B cell (primary cell): ENCODE data around the gene EIF3J. TPM values are rescaled to one million over a fixed set of nuclear protein-coding genes. Genes with fewer than 3 reads are reported as not detected.

Experiments used
- ATAC-seq: fragments of 200-7000 bp; cut with Tn5 transposase; one replicate; pipeline ENCODE4 v1.10.0; 2021; ENCODE audit warnings: low read depth, mild to moderate bottlenecking, moderate number of reproducible peaks, moderate library complexity
- CTCF ChIA-PET: fragments of 350-600 bp; sonication (Branson Sonifier 250); formaldehyde crosslinking; loops from one replicate; lab custom pipeline; 2021; ENCODE audit warnings: antibody characterized with exemption, inconsistent platforms; lab: Charles Lee
- POLR2A ChIA-PET: fragments of 350-600 bp; sonication (Branson Sonifier 250); formaldehyde crosslinking; loops from one replicate; lab custom pipeline; 2021; ENCODE audit warnings: antibody characterized with exemption; lab: Charles Lee
- DNase-seq: peaks from one replicate; pipeline ENCODE4 v3.0.0; 2013
- H2AFZ ChIP-seq: 2 replicates; pipeline ENCODE4 v1.6.1; 2012; ENCODE audit warnings: mild to moderate bottlenecking, low read depth, low read length; ENCODE audit not compliant: insufficient read depth, poor library complexity, severe bottlenecking
- H3K27ac ChIP-seq, 2 donors: 1 replicate in 1 of 2; 2 replicates in 1 of 2; pipeline ENCODE4 v1.5.1; 2012 to 2013; ENCODE audit warnings: low read length in 2 of 2, mild to moderate bottlenecking in 2 of 2, moderate library complexity in 1 of 2
- H3K27me3 ChIP-seq, 4 experiments: fragments of 200-600 bp in 1 of 4; sonication (generic) in 1 of 4; replicated peaks in 1 of 4; 1 replicate in 2 of 4; 2 replicates in 2 of 4; pipeline versions ENCODE4 v1.6.1 to v1.7.0; 2013 to 2016; ENCODE audit warnings: low read length in 3 of 4, mild to moderate bottlenecking in 2 of 4, mixed read lengths in 1 of 4, moderate library complexity in 1 of 4; ENCODE audit not compliant: insufficient read depth in 4 of 4, control insufficient read depth in 3 of 4; ENCODE audit errors: control extremely low read depth in 1 of 4
- H3K36me3 ChIP-seq, 2 experiments: replicated peaks in 1 of 2; 1 replicate in 1 of 2; 2 replicates in 1 of 2; pipeline versions ENCODE4 v1.6.1 to v1.7.1; 2013; ENCODE audit warnings: low read length in 1 of 2; ENCODE audit not compliant: insufficient read depth in 2 of 2, control insufficient read depth in 1 of 2; ENCODE audit errors: control extremely low read depth in 1 of 2, extremely low read depth in 1 of 2
- H3K4me1 ChIP-seq, 2 donors: fragments of 200-600 bp in 1 of 2; sonication (generic) in 1 of 2; 1 replicate in 1 of 2; 2 replicates in 1 of 2; pipeline versions ENCODE4 v1.5.1 to v1.6.1; 2013 to 2017; ENCODE audit warnings: low read length in 2 of 2; ENCODE audit not compliant: control insufficient read depth in 2 of 2, insufficient read depth in 2 of 2
- H3K4me2 ChIP-seq: replicated peaks from 2 replicates; pipeline ENCODE3; 2012; ENCODE audit warnings: mild to moderate bottlenecking, low read depth, low read length; ENCODE audit not compliant: poor library complexity, severe bottlenecking
- H3K4me3 ChIP-seq, 5 experiments: fragments of 200-600 bp in 1 of 5; sonication (generic) in 1 of 5; 1 replicate in 3 of 5; 2 replicates in 2 of 5; pipeline versions ENCODE4 v1.5.1 to v1.7.0; 2011 to 2016; ENCODE audit warnings: low read length in 4 of 5, mild to moderate bottlenecking in 4 of 5, low read depth in 2 of 5, control low read depth in 1 of 5, moderate library complexity in 1 of 5; ENCODE audit not compliant: insufficient read depth in 1 of 5; ENCODE audit errors: control extremely low read depth in 1 of 5, extremely low read depth in 1 of 5
- H3K79me2 ChIP-seq: fragments of 200-600 bp; sonication (generic); one replicate; pipeline ENCODE4 v1.6.0; 2016; ENCODE audit warnings: low read length; ENCODE audit not compliant: control insufficient read depth, insufficient read depth
- H3K9ac ChIP-seq: fragments of 200-600 bp; sonication (generic); 2 replicates; pipeline ENCODE4 v1.6.1; 2017; ENCODE audit warnings: mild to moderate bottlenecking, low read length, moderate library complexity
- H3K9me3 ChIP-seq, 3 donors: one replicate each; pipeline versions ENCODE4 v1.6.1 to v1.7.1; 2013; ENCODE audit warnings: low read length in 2 of 3; ENCODE audit not compliant: control insufficient read depth in 2 of 3, insufficient read depth in 1 of 3; ENCODE audit errors: control extremely low read depth in 1 of 3
- H4K20me1 ChIP-seq: 2 replicates; pipeline ENCODE4 v1.6.0; 2012; ENCODE audit warnings: mild to moderate bottlenecking, low read length; ENCODE audit not compliant: insufficient read depth, control insufficient read depth, poor library complexity, severe bottlenecking
- H3K27ac Mint-ChIP-seq: one replicate; pipeline ENCODE4 v1.8.0; 2021; ENCODE audit warnings: mixed read lengths
- H3K27me3 Mint-ChIP-seq: one replicate; pipeline ENCODE4 v1.8.0; 2021; ENCODE audit warnings: mixed read lengths
- H3K4me1 Mint-ChIP-seq: one replicate; pipeline ENCODE4 v1.8.0; 2021; ENCODE audit warnings: mixed read lengths
- H3K4me3 Mint-ChIP-seq: one replicate; pipeline ENCODE4 v1.8.0; 2021; ENCODE audit warnings: mixed read lengths
- H3K9me3 Mint-ChIP-seq: one replicate; pipeline ENCODE4 v1.8.0; 2022; ENCODE audit warnings: mixed read lengths; ENCODE audit not compliant: insufficient read depth
- EZH2 ChIP-seq: IDR thresholded peaks from 2 replicates; pipeline ENCODE4 v1.6.1; 2012; ENCODE audit warnings: borderline replicate concordance, low read depth, mild to moderate bottlenecking, moderate library complexity, low read length; ENCODE audit not compliant: insufficient read depth, poor library complexity, severe bottlenecking
- WGBS: methylation state at CpG from one replicate; pipeline ENCODE4 v1.1.5; 2013; ENCODE audit warnings: missing lambda C conversion rate; ENCODE audit not compliant: insufficient coverage; 5-methylcytosine and 5-hydroxymethylcytosine counted together
- intact Hi-C: fragments of 100-400 bp; cut with micrococcal nuclease; formaldehyde crosslinking; loops from one replicate; pipeline ENCODE4 v1.10.0; 2022
- polyA plus RNA-seq: library from polyadenylated mRNA; depleted of rRNA; stranded (reverse); fragments of >200 nt; gene quantifications from 2 replicates; pipeline ENCODE4 v1.2.3, GENCODE V29; 2012
- total RNA-seq, 2 donors: library from RNA; stranded (reverse); fragments of 120-200 nt in 1 of 2; gene quantifications; 1 replicate in 1 of 2; 2 replicates in 1 of 2; pipeline versions ENCODE4 v1.2.3 to v1.2.4, GENCODE V29; 2013 to 2022
- TF ChIP-seq, protein P1 (sequence below): fragments of 200-600 bp; IDR thresholded peaks from one replicate; pipeline ENCODE4 v1.8.0; 2022; ENCODE audit warnings: antibody characterized with exemption, mild to moderate bottlenecking

Gene EIF3J
- total and polyA plus RNA-seq, 2 donors (not counting 1 experiment from before 2014, with no cell fraction given), result 16.5 to 66.7 TPM

- Histone ChIP-seq H2AFZ (peak overlapping the region; percentile 85), H3K4me3 (peak overlapping the region; percentile 82 to 99 (median 87)), H3K27me3 (no peaks in the 10 kb centered on the region), H3K36me3 (peaks cover 0 to 21% of the 10 kb centered on the region in 2 experiments), H3K9ac (peak overlapping the region; percentile 93), H3K4me2 (peak overlapping the region; percentile 88), H3K4me1 (peaks cover 18 to 21% of the 10 kb centered on the region in 2 donors), H3K9me3 (no peaks in the 10 kb centered on the region), H3K27ac (peak overlapping the region; percentile 83 to 94), H4K20me1 (peaks cover 18% of the 10 kb centered on the region), H3K79me2 (peaks cover 51% of the 10 kb centered on the region)
- Mint-ChIP-seq H3K9me3 (no peaks in the 10 kb centered on the region), H3K27ac (peak overlapping the region; percentile 98), H3K4me3 (peak overlapping the region; percentile 93), H3K27me3 (no peaks in the 10 kb centered on the region), H3K4me1 (peaks cover 45% of the 10 kb centered on the region)
- POLR2A ChIA-PET, result interaction anchor here (0.8 kb wide), 1 partner anchor 9 kb away, joined by 3 read pairs; no protein-coding TSS in a partner anchor
- CTCF ChIA-PET, result interaction anchor here (1.1 to 1.7 kb wide), 4 partner anchors 9 to 42 kb away, joined by 3 to 10 read pairs (median 4); no protein-coding TSS in a partner anchor
- DNase-seq, result no peak
- no peak for TF ChIP-seq EZH2
- TF ChIP-seq, protein P1, sequence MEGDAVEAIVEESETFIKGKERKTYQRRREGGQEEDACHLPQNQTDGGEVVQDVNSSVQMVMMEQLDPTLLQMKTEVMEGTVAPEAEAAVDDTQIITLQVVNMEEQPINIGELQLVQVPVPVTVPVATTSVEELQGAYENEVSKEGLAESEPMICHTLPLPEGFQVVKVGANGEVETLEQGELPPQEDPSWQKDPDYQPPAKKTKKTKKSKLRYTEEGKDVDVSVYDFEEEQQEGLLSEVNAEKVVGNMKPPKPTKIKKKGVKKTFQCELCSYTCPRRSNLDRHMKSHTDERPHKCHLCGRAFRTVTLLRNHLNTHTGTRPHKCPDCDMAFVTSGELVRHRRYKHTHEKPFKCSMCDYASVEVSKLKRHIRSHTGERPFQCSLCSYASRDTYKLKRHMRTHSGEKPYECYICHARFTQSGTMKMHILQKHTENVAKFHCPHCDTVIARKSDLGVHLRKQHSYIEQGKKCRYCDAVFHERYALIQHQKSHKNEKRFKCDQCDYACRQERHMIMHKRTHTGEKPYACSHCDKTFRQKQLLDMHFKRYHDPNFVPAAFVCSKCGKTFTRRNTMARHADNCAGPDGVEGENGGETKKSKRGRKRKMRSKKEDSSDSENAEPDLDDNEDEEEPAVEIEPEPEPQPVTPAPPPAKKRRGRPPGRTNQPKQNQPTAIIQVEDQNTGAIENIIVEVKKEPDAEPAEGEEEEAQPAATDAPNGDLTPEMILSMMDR, result no peak
- WGBS, result 0% methylated on average over 4 of the region's 13 CpGs
- ATAC-seq, result no peak
- intact Hi-C loops, result loop anchor here (2.0 to 5.0 kb wide), 6 partner anchors 13 to 1025 kb away; partner anchors contain the start of genes B2M, PATL2, SPG11 and WDR76
Observed at GRCh38 chr15:44537735-44538240, 841 bp downstream of the EIF3J start.

- no peak overlapping the region for H3K9ac ChIP-seq
- no peak overlapping the region for H3K4me2 ChIP-seq
- TF ChIP-seq, protein P1, result no peak
- no peak for TF ChIP-seq EZH2
- H3K27me3 ChIP-seq, result no peaks in the 10 kb centered on the region
- Mint-ChIP-seq H3K4me1 (peaks cover 56% of the 10 kb centered on the region), H3K4me3 (no peak overlapping the region), H3K27ac (no peak overlapping the region), H3K9me3 (no peaks in the 10 kb centered on the region), H3K27me3 (no peaks in the 10 kb centered on the region)
- H3K9me3 ChIP-seq, result no peaks in the 10 kb centered on the region
- H3K79me2 ChIP-seq, result peaks cover 85% of the 10 kb centered on the region
- H3K27ac ChIP-seq, result peak overlapping the region in 1 of 2 donors; percentile 3
- DNase-seq, result no peak
- WGBS, result 100% methylated on average over 1 of the region's 4 CpGs
- ChIA-PET POLR2A (no interaction called here), CTCF (interaction anchor here (0.7 kb wide), 1 partner anchor 38 kb away, joined by 4 read pairs; no protein-coding TSS in a partner anchor)
- no peak for ATAC-seq
- no peak overlapping the region for H2AFZ ChIP-seq
- intact Hi-C loops, result no loop called here
- H3K36me3 ChIP-seq, result peaks cover 0 to 21% of the 10 kb centered on the region in 2 experiments
- H4K20me1 ChIP-seq, result peaks cover 37% of the 10 kb centered on the region
- peaks cover 14% of the 10 kb centered on the region in 2 donors for H3K4me1 ChIP-seq
- H3K4me3 ChIP-seq, result no peak overlapping the region
Observed at GRCh38 chr15:44541282-44541958, 4.5 kb downstream of the EIF3J start.
